Occipital lobe (tissue), 2 donors: ENCODE measurements around the gene KRT80. TPM values are rescaled to one million over a fixed set of nuclear protein-coding genes. Genes with fewer than 3 reads are reported as not detected.

Experiments used
- DNase-seq: peaks from one replicate; lab custom pipeline; 2025; lab: John Stamatoyannopoulos, UW
- total RNA-seq: library from RNA; depleted of rRNA; stranded (reverse); fragments of >200 nt; gene quantifications from one replicate; pipeline ENCODE4 v1.2.3, GENCODE V29; 2014

Gene KRT80
- total RNA-seq, 1 donor from 2014 or later = not detected

GRCh38 chr12:52139147-52139546 lies 52.7 kb downstream of the KRT80 start:
- no peak for DNase-seq

DNA sequence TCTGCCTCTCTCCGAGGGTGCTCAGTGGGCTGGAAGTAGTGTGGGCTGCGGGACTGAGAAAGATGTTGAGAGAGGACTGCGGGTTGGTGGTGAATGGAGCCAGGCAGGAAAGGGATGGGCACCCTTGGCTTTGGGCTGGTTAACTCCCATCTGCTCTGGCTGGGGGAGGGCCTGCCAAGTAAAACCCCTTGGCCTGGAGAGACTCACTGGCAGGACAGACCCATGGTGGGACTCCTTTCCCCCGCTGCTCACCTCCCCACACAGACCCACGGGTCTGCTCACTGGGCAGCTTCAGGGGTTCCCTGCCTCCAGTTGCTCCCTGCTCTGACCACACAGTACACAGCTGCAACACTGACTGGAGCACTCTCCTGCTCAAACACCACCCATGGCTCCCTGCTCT lies 54.1 kb downstream of the KRT80 start:
- no peak for DNase-seq

DNA sequence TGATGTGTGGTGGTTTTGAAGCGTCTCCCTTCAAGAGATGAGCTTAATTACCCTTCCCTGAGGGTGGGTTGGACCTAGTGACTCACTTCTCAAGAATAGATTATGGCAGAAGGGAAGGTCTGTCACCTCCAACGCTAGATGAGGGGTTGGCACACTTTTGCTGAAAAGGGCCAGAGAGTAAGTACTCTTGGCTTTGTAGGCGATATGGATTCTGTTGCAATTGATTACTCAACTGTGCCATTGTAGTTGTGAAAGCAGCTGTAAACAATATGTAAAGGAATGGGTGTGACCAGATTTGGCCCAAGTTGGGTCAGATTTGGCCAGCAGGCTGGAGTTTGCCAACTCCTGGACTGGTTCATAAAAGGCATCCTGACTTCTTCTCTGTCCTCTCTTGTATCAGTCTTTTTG lies 59.1 kb downstream of the KRT80 start:
- DNase-seq = no peak

DNA sequence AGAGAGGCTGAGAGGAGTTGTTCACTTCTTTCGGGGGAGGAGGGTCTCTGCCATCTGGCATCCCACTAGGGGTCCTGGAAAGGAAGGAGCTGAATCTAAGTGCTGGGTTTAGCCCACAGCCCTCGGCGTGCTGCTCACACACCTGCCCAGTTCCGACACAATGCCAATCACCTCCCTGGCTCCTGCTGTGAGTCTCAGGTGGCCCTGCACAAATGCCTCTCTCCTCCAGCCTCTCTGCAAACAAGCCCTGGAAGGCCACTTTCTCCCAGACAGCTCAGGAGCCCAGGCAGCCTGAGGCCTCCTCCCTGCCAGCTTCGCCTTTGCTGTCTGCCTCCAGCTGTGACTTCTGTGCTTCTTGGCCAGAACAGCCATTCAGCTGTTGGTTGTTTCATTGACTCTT lies 61.1 kb downstream of the KRT80 start:
- no peak for DNase-seq

- DNase-seq = no peak
Measured at GRCh38 chr12:52127683-52128450, 63.9 kb downstream of the KRT80 start.

GRCh38 chr12:52126605-52127578 lies 64.9 kb downstream of the KRT80 start:
- no peak for DNase-seq

DNA sequence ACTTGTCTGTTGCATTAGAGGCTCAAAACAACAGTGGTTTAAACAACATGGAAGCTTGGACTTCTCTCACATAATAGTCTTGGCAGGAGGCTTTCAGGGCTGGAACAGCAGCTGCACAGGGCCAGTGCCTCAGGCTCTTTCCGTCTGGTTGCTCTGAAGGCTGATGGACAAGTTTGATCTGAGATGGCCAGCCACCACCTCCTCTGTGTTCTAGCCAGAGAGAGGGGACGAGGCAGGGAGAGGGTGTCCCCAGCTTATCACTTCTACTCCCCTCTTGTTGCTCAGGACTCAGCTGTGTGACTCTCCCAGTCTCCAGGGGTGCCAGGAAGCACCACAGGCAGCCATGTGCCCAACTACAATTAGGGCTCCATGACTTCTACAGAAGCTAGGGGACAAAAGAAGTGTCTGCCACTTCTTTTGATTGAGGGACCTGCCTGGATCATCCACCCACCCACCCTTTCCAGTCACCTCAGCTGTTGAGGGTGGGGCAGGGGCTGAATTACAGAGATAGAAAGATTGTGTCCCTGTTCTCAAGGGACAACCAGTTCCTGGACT lies 65.7 kb downstream of the KRT80 start:
- no peak for DNase-seq

GRCh38 chr12:52125476-52125900 lies 66.3 kb downstream of the KRT80 start:
- no peak for DNase-seq

DNA sequence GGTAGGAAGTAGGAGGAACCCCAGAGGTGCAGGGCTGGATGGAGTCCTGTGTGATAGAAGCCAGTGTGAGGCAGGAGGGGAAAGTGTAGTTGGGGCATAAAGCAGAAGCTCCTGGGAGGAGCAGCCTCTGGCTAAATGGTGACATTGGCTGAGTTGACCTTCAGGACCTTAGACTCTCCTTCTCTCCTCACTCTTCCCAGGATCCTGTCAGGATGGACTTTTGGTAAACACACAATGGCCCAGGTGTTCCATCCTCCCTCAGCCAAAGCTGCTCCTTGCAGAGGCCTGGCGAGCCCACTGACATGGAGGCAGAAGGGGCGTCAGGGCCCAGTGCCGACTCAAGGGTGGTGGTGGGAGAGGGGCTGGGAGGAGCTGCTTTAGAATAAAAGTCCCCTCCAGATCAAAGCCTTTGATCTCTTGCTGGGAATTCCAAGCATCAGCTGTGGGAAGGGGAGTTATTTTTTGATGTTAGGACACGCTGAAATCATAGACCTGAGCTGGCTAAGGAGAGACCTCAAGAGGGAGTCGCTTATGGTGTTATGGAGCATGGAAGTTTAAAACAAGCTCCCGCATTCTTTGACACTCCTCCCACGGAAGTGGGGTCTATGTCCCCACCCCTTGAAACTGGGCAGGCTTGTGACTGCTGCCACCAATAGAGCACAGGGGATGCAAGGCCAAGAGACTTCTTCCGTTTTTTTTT lies 68.2 kb downstream of the KRT80 start:
- DNase-seq = no peak

DNA sequence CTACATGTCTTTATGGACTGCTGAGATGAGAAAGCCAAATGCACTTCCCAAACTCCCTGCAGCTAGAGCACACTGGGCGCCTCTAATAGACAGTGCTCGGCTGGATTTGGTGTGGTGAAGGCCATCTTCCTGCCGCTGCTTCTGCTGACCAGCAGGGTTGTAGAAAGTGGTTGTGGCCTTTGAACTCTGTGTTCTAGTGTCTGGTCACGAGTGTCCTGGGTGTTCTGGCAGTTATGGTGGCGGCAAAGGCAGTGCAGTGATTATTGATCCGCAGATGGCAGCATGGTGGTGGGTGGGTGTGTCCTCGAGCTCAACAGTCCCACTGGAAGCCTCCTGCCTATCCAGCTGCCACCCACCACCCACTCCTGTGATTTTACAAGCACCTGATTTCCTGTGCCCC lies 68.9 kb downstream of the KRT80 start:
- DNase-seq = no peak

DNA sequence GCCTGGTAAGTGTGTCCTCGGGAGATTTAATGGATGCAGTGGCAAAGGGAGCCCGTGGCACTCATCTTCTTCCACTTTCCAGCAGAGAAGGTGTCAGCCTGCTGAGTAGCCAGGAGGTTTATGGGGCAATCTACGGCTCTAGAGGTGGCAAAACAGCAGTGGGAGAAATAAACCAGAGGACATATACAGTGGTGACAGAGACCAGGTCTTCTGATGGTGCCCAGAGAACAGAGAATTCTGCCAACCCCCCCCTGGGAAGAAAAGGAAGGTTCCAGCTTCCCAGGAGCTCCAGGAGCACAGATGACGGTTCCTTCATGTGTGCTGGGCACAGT lies 69.3 kb downstream of the KRT80 start:
- DNase-seq = no peak

DNA sequence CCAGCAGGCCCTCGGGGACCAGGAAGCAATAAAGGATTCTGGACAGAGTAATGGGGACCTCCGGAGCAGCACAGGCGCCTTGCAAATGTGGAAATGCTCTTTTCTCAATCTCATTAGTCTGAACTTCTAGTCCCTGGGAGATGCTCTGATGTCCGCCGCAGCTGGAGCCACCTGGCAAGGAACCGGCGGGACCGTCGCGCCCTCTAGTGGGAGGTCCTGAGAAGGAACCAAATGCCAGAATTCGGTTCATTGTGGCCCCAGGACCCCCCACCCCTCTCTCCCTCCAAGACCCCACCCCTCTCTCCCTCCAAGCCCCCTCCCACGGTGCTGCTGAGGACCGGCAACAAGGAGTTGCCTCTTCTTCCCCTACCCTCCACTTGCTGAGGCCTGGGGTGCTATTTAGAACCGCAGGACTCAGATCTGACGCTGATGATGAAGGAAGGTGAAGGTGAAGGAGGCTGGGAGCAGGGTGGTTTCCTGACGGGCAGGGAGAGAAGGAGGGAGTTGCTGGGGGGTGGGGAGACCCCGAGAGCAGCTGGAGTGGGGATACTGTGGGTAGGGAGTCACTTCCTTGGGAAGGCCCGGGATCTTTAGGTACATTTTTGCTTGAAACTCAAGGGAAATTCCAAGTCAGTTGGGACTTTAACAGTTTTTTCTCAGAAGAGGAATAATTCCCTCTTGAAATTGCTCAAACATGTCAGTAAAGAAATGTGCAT lies 69.8 kb downstream of the KRT80 start:
- DNase-seq = peak; percentile 13

DNA sequence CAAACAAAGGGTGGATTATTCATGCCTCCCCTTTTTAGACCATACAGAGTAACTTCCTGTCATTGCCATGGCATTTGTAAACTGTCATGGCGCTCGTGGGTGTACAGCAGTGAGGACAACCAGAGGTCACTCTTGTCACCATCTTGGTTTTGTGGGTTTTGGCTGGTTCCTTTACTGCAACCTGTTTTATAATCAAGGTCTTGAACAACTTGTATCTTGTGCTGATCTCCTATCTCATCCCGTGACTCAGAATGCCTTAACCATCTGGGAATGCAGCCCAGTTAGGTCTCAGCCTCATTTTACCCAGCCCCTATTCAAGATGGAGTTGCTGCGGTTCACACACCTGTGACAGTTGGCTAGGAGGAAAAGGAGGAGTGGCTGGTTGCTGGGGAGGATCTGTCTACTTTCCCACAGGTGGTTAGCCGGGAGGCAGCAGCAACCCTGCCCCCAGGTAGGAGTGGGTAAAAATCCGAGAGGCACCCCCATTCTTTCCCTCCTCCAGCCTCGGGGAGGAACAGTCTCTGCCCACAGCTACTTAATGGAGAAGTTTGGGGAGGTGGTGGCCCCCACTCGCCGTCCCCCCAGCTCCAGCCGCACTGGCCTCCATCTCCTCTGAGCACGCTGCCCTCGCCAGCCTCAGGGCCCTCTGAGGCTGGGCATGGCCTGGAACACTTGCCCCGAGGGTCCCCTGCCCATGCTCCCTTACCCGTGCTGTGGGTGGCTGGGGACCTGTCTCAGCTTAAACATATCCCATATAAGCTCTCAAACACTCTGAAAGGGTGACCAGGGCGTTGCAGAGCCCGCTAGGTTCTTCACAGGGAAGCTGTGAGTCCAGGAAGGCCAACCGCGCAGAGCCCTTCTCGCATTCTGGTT lies 70.6 kb downstream of the KRT80 start:
- no peak for DNase-seq

GRCh38 chr12:52119398-52120254 lies 72.2 kb downstream of the KRT80 start:
- no peak for DNase-seq

Other genes with a start within 250 kb of the KRT80 start
- 43.2 TPM for gene ACVR1B, start 240.3 kb downstream of the KRT80 start, total RNA-seq
- 1.6 TPM for gene TAMALIN, start 185.1 kb downstream of the KRT80 start, total RNA-seq
- gene NR4A1, start 140.6 kb downstream of the KRT80 start, total RNA-seq = 5.8 TPM
- gene ATG101, start 122.0 kb downstream of the KRT80 start, total RNA-seq = 19.5 TPM
- gene SMIM41, start 112.3 kb downstream of the KRT80 start, total RNA-seq = not detected
- not detected for gene KRT7, start 41.2 kb upstream of the KRT80 start, total RNA-seq
- 0.16 TPM for gene KRT86, start 82.6 kb upstream of the KRT80 start, total RNA-seq
- gene KRT81, start 99.5 kb upstream of the KRT80 start, total RNA-seq = not detected
- gene KRT83, start 129.4 kb upstream of the KRT80 start, total RNA-seq = not detected
- not detected for gene KRT85, start 175.5 kb upstream of the KRT80 start, total RNA-seq
- not detected for gene KRT84, start 193.6 kb upstream of the KRT80 start, total RNA-seq
- not detected for gene KRT82, start 214.3 kb upstream of the KRT80 start, total RNA-seq
- gene KRT75, start 242.4 kb upstream of the KRT80 start, total RNA-seq = not detected